Stimulated activated CD8-positive, alpha-beta memory T cell treated with anti-CD3 and anti-CD28 coated beads, Interleukin-12 subunit alpha, Interleukin-12 subunit beta, amount 100 ng/mL, for 24 hours (primary cell): ENCODE measurements around the gene TECPR2.

Experiments used
- DNase-seq: peaks from one replicate; pipeline ENCODE4 v3.0.0-alpha.2; 2020; ENCODE audit errors: extremely low read depth

TECPR2 gene

GRCh38 chr14:102464846-102465341, 102.2 kb downstream of the TECPR2 start:
- DNase-seq, result no peak

GRCh38 chr14:102469261-102469660, 106.5 kb downstream of the TECPR2 start:
- no peak for DNase-seq

GRCh38 chr14:102471921-102472790, 109.4 kb downstream of the TECPR2 start:
- no peak for DNase-seq

- no peak for DNase-seq
Observed at GRCh38 chr14:102472791-102473150, 110.0 kb downstream of the TECPR2 start.

- no peak for DNase-seq
Observed at GRCh38 chr14:102473559-102473958, 110.8 kb downstream of the TECPR2 start.

- DNase-seq, result no peak
Observed at GRCh38 chr14:102474934-102475333, 112.2 kb downstream of the TECPR2 start.

- DNase-seq, result no peak
Observed at GRCh38 chr14:102479107-102479506, 116.4 kb downstream of the TECPR2 start.

GRCh38 chr14:102479777-102480176, 117.0 kb downstream of the TECPR2 start:
- no peak for DNase-seq

GRCh38 chr14:102481371-102481770, 118.6 kb downstream of the TECPR2 start:
- DNase-seq, result no peak

- no peak for DNase-seq
Observed at GRCh38 chr14:102481791-102482238, 119.1 kb downstream of the TECPR2 start.

- DNase-seq, result no peak
Observed at GRCh38 chr14:102484316-102484715, 121.6 kb downstream of the TECPR2 start.

- DNase-seq, result no peak
Observed at GRCh38 chr14:102485693-102486512, 123.2 kb downstream of the TECPR2 start.

GRCh38 chr14:102486513-102487203, 123.9 kb downstream of the TECPR2 start:
- no peak for DNase-seq

GRCh38 chr14:102487204-102487577, 124.5 kb downstream of the TECPR2 start:
- no peak for DNase-seq

GRCh38 chr14:102490456-102490855, 127.7 kb downstream of the TECPR2 start:
- DNase-seq, result no peak

- DNase-seq, result no peak
Observed at GRCh38 chr14:102491366-102491765, 128.6 kb downstream of the TECPR2 start.

- DNase-seq, result no peak
Observed at GRCh38 chr14:102491786-102492530, 129.2 kb downstream of the TECPR2 start.

- no peak for DNase-seq
Observed at GRCh38 chr14:102492531-102492910, 129.8 kb downstream of the TECPR2 start.

- no peak for DNase-seq
Observed at GRCh38 chr14:102493096-102493495, 130.4 kb downstream of the TECPR2 start.

- DNase-seq, result no peak
Observed at GRCh38 chr14:102493585-102493984, 130.8 kb downstream of the TECPR2 start.
